Stomach (tissue), 19 donors: Measurements from ENCODE around the gene NIPAL3. TPM values are rescaled to one million over a fixed set of nuclear protein-coding genes. Genes with fewer than 3 reads are reported as not detected.
A peak's percentile ranks its signal among the peaks of the same experiment; 100 is the strongest.

Source experiments
- DNase-seq, 2 donors: peaks; one replicate each; pipeline versions ENCODE4 v3.0.0 to v3.0.0-alpha.2; 2013 to 2019
- H3K27ac ChIP-seq, 5 donors: fragments of 200-600 bp in 4 of 5; sonication (generic) in 4 of 5; one replicate each; pipeline ENCODE4 v1.5.1; 2013 to 2019; ENCODE audit warnings: mild to moderate bottlenecking in 1 of 5, moderate library complexity in 1 of 5
- H3K27me3 ChIP-seq, 3 donors: fragments of 200-600 bp; sonication (generic); one replicate each; pipeline ENCODE4 v1.5.1; 2017 to 2019; ENCODE audit warnings: mixed run types in 1 of 3
- H3K36me3 ChIP-seq, 4 donors: fragments of 200-600 bp; sonication (generic); 1 replicate in 3 of 4; 2 replicates in 1 of 4; pipeline ENCODE4 v1.5.1; 2016 to 2019
- H3K4me1 ChIP-seq, 4 donors: fragments of 200-600 bp; sonication (generic); one replicate each; pipeline ENCODE4 v1.5.1; 2016 to 2019
- H3K4me3 ChIP-seq, 4 donors: fragments of 200-600 bp; sonication (generic) in 3 of 4; one replicate each; pipeline ENCODE4 v1.5.1; 2016 to 2019; ENCODE audit warnings: mild to moderate bottlenecking in 1 of 4
- H3K9me3 ChIP-seq, 4 donors: fragments of 200-600 bp; sonication (generic); one replicate each; pipeline ENCODE4 v1.5.1; 2016 to 2019
- CTCF ChIP-seq, 7 experiments: fragments of 450-650 bp in 4 of 7; fragments of 200-600 bp in 3 of 7; sonication (generic) in 3 of 7; IDR thresholded peaks; one replicate each; pipeline ENCODE4 v1.5.1; 2016 to 2019; ENCODE audit warnings: antibody characterized with exemption in 7 of 7, control low read depth in 2 of 7, mild to moderate bottlenecking in 1 of 7
- EP300 ChIP-seq: sonication (generic); formaldehyde crosslinking; IDR thresholded peaks from one replicate; pipeline ENCODE4 v1.6.1; 2017; ENCODE audit warnings: antibody characterized with exemption
- POLR2A ChIP-seq, 4 donors: fragments of 450-650 bp; IDR thresholded peaks; one replicate each; pipeline ENCODE4 v1.6.1; 2016; ENCODE audit warnings: antibody characterized with exemption in 4 of 4, control low read depth in 2 of 4, mild to moderate bottlenecking in 1 of 4, moderate library complexity in 1 of 4
- POLR2AphosphoS5 ChIP-seq, 3 donors: sonication (generic); formaldehyde crosslinking; IDR thresholded peaks; one replicate each; pipeline ENCODE4 v1.6.1; 2016; ENCODE audit warnings: antibody characterized with exemption in 3 of 3
- WGBS, 5 donors: extraction: QIAGEN DNeasy Blood & Tissue Kit in 3 of 5; methylation state at CpG; one replicate each; pipeline versions ENCODE4 v1.1.5 to v1.1.7; 2013 to 2018; 5-methylcytosine and 5-hydroxymethylcytosine counted together
- intact Hi-C: fragments of 100-400 bp; cut with DNase I; formaldehyde crosslinking; loops from one replicate; pipeline ENCODE4 v1.15.1; 2023; ENCODE audit warnings: low total_unique reads
- long read RNA-seq, 10 donors: transcript quantifications; one replicate each; lab custom pipeline, GENCODE V29; 2026
- polyA plus RNA-seq, 3 donors: library from polyadenylated mRNA; stranded (reverse); fragments of 200-250 nt; gene quantifications; one replicate each; pipeline ENCODE4 v1.2.3, GENCODE V29; 2013
- total RNA-seq, 5 donors: library from RNA; depleted of rRNA; stranded (reverse); fragments of >200 nt; gene quantifications; one replicate each; pipeline versions ENCODE4 v1.1.0 to v1.2.3, GENCODE V29; 2014 to 2016
- donor health status: healthy with polysubstance abuse.
- donor health status: Bipolar disorder and iron deficiency.
- donor health status: healthy.

NIPAL3 gene
- total RNA-seq (100 to 1,000 TPM in 1 of 5 donors, 10 to 100 TPM in 3, 1 to 10 TPM in 1; 3.5 to 122 (median 33.0) TPM), polyA plus RNA-seq (1 to 10 TPM; 3.2 to 7.5 (median 7.1) TPM)
- long read RNA-seq, donor 1, partial matches to known transcripts = 0 of 3 reads
- long read RNA-seq, donor 1, other reads (novel, unspliced or antisense) = 0 of 3 reads
- long read RNA-seq, donor 2, partial matches to known transcripts = 0 of 4 reads
- long read RNA-seq, donor 2, other reads (novel, unspliced or antisense) = 0 of 4 reads
- long read RNA-seq, donor 3, partial matches to known transcripts = 0 of 3 reads
- long read RNA-seq, donor 3, other reads (novel, unspliced or antisense) = 0 of 3 reads
- long read RNA-seq, donor 4, partial matches to known transcripts = 0 of 1 reads
- long read RNA-seq, donor 4, other reads (novel, unspliced or antisense) = 0 of 1 reads
- long read RNA-seq, donor 5, partial matches to known transcripts = 0 of 4 reads
- long read RNA-seq, donor 5, other reads (novel, unspliced or antisense) = 0 of 4 reads
- long read RNA-seq, donor 6 = 0 reads
- long read RNA-seq, donor 7, partial matches to known transcripts = 0 of 3 reads
- long read RNA-seq, donor 7, other reads (novel, unspliced or antisense) = 0 of 3 reads
- long read RNA-seq, donor 8, partial matches to known transcripts = 0 of 4 reads
- long read RNA-seq, donor 8, other reads (novel, unspliced or antisense) = 0 of 4 reads
- long read RNA-seq, donor 9 = 0 reads
- long read RNA-seq, donor 10, partial matches to known transcripts = 0 of 1 reads
- long read RNA-seq, donor 10, other reads (novel, unspliced or antisense) = 0 of 1 reads

GRCh38 chr1:24415334-24415909 is at the start of gene NIPAL3:
Gene NIPAL3, plus strand, starts transcription at chr1:24415802. Its CDS starts 3,746 bp downstream, at chr1:24419548.
- Histone ChIP-seq H3K4me3 (peak within 1 kb of the TSS; percentile 63 to 78 (median 70)), H3K4me1 (peaks cover 31 to 67% (median 47%) of the 10 kb centered on the region in 4 donors), H3K9me3 (no peaks in the 10 kb centered on the region), H3K36me3 (peaks cover 4 to 13% (median 12%) of the 10 kb centered on the region in 4 donors), H3K27me3 (no peaks in the 10 kb centered on the region), H3K27ac (peak within 1 kb of the TSS; percentile 71 to 83 (median 75))
- intact Hi-C loops = no loop called here
- DNase-seq = peak; percentile 99 to 100
- 1 to 4% (median 2%) methylated on average over 16 to 28 of the region's 28 CpGs for WGBS, 5 donors
- TF ChIP-seq EP300 = no peak
- peak in 5 of 7 experiments; percentile 82 to 97 (median 93) for TF ChIP-seq CTCF (IDR thresholded peaks at IDR 0.05)
- TF ChIP-seq POLR2A (IDR thresholded peaks at IDR 0.05) = no peak
- peak; percentile 22 to 82 (median 70) for TF ChIP-seq POLR2AphosphoS5 (IDR thresholded peaks at IDR 0.05)

GRCh38 chr1:24366707-24367106 is 48.9 kb upstream of the NIPAL3 start:
- Histone ChIP-seq H3K9me3 (no peaks in the 10 kb centered on the region), H3K4me3 (no peak overlapping the region), H3K36me3 (peaks cover 0 to 24% (median 18%) of the 10 kb centered on the region in 4 donors), H3K27me3 (no peaks in the 10 kb centered on the region), H3K4me1 (peaks cover 0 to 16% (median 10%) of the 10 kb centered on the region in 4 donors), H3K27ac (no peak overlapping the region)
- TF ChIP-seq POLR2A (IDR thresholded peaks at IDR 0.05) (no peak), POLR2AphosphoS5 (IDR thresholded peaks at IDR 0.05) (no peak), EP300 (no peak), CTCF (IDR thresholded peaks at IDR 0.05) (no peak)
- WGBS, 5 donors = 91 to 99% (median 98%) methylated on average over 5 to 9 of the region's 9 CpGs
- no peak for DNase-seq
- intact Hi-C loops = no loop called here

- WGBS, 5 donors = 90 to 97% (median 92%) methylated on average over 4 of the region's 4 CpGs
- H3K36me3 ChIP-seq = peaks cover 0 to 46% (median 30%) of the 10 kb centered on the region in 4 donors
- H3K27ac ChIP-seq = no peak overlapping the region
- H3K9me3 ChIP-seq = no peaks in the 10 kb centered on the region
- peaks cover 0 to 12% (median 7%) of the 10 kb centered on the region in 4 donors for H3K4me1 ChIP-seq
- H3K4me3 ChIP-seq = no peak overlapping the region
- DNase-seq = no peak
- intact Hi-C loops = no loop called here
- TF ChIP-seq POLR2A (IDR thresholded peaks at IDR 0.05) (no peak), POLR2AphosphoS5 (IDR thresholded peaks at IDR 0.05) (no peak), EP300 (no peak), CTCF (IDR thresholded peaks at IDR 0.05) (no peak)
- no peaks in the 10 kb centered on the region for H3K27me3 ChIP-seq
Observed at GRCh38 chr1:24369199-24369598, 46.4 kb upstream of the NIPAL3 start.

GRCh38 chr1:24369801-24370200 is 45.8 kb upstream of the NIPAL3 start:
- TF ChIP-seq POLR2AphosphoS5 (IDR thresholded peaks at IDR 0.05) (no peak), EP300 (no peak), CTCF (IDR thresholded peaks at IDR 0.05) (no peak), POLR2A (IDR thresholded peaks at IDR 0.05) (no peak)
- Histone ChIP-seq H3K27me3 (no peaks in the 10 kb centered on the region), H3K27ac (no peak overlapping the region), H3K4me1 (peaks cover 0 to 6% (median 4%) of the 10 kb centered on the region in 4 donors), H3K36me3 (peaks cover 0 to 50% (median 32%) of the 10 kb centered on the region in 4 donors), H3K4me3 (no peak overlapping the region), H3K9me3 (no peaks in the 10 kb centered on the region)
- 92 to 97% (median 96%) methylated on average over 4 of the region's 4 CpGs for WGBS, 5 donors
- no peak for DNase-seq
- intact Hi-C loops = no loop called here
